Effector CD8-positive, alpha-beta T cell (primary cell): ENCODE measurements around the gene CACNA1C.

ENCODE experiments used
- DNase-seq: peaks from one replicate; lab custom pipeline; 2025; lab: John Stamatoyannopoulos, UW

CACNA1C gene

GRCh38 chr12:2035431-2036055, 17.2 kb upstream of the CACNA1C start:
- no peak for DNase-seq

- DNase-seq = no peak
Measured at GRCh38 chr12:2039034-2039433, 13.8 kb upstream of the CACNA1C start.

GRCh38 chr12:2043054-2043453, 9.7 kb upstream of the CACNA1C start:
- no peak for DNase-seq

GRCh38 chr12:2044165-2044564, 8.6 kb upstream of the CACNA1C start:
- no peak for DNase-seq

GRCh38 chr12:2046957-2047356, 5.8 kb upstream of the CACNA1C start:
- DNase-seq = no peak

GRCh38 chr12:2047752-2048151, 5.0 kb upstream of the CACNA1C start:
- DNase-seq = no peak

GRCh38 chr12:2049604-2050540, 2.9 kb upstream of the CACNA1C start:
- no peak for DNase-seq

- no peak for DNase-seq
Measured at GRCh38 chr12:2051700-2052621, 826 bp upstream of the CACNA1C start.

GRCh38 chr12:2053691-2054090, 904 bp downstream of the CACNA1C start:
- no peak for DNase-seq

GRCh38 chr12:2054091-2055018, 1.6 kb downstream of the CACNA1C start:
- DNase-seq = no peak

GRCh38 chr12:2057041-2057794, 4.4 kb downstream of the CACNA1C start:
- DNase-seq = peak; percentile 25

GRCh38 chr12:2057795-2058408, 5.1 kb downstream of the CACNA1C start:
- DNase-seq = no peak

GRCh38 chr12:2058837-2059236, 6.0 kb downstream of the CACNA1C start:
- no peak for DNase-seq

GRCh38 chr12:2061402-2061801, 8.6 kb downstream of the CACNA1C start:
- no peak for DNase-seq

- DNase-seq = no peak
Measured at GRCh38 chr12:2064071-2064507, 11.3 kb downstream of the CACNA1C start.

- DNase-seq = no peak
Measured at GRCh38 chr12:2068653-2069052, 15.9 kb downstream of the CACNA1C start.

GRCh38 chr12:2070440-2071045, 17.8 kb downstream of the CACNA1C start:
- no peak for DNase-seq

GRCh38 chr12:2074792-2075191, 22.0 kb downstream of the CACNA1C start:
- no peak for DNase-seq

- no peak for DNase-seq
Measured at GRCh38 chr12:2075508-2076195, 22.9 kb downstream of the CACNA1C start.
